Neural crest cell (in vitro differentiated cells): ENCODE measurements around the gene CYP17A1. TPM values are rescaled to one million over a fixed set of nuclear protein-coding genes. Genes with fewer than 3 reads are reported as not detected.

Source experiments
- DNase-seq: peaks from one replicate; pipeline ENCODE4 v3.0.0; 2021; ENCODE audit warnings: low read depth, mixed read lengths, low spot score
- H3K27ac Mint-ChIP-seq: one replicate; pipeline ENCODE4 v1.8.0; 2021; ENCODE audit warnings: mild to moderate bottlenecking, mixed read lengths; ENCODE audit not compliant: unreplicated experiment
- H3K27me3 Mint-ChIP-seq: 2 replicates; pipeline ENCODE4 v1.8.0; 2021; ENCODE audit warnings: low read depth, mild to moderate bottlenecking, mixed read lengths
- H3K36me3 Mint-ChIP-seq: 2 replicates; pipeline ENCODE4 v1.8.0; 2021; ENCODE audit warnings: low read depth, mild to moderate bottlenecking, mixed read lengths
- H3K4me1 Mint-ChIP-seq: 2 replicates; pipeline ENCODE4 v1.8.0; 2021; ENCODE audit warnings: mixed read lengths
- H3K4me3 Mint-ChIP-seq: one replicate; pipeline ENCODE4 v1.8.0; 2021; ENCODE audit warnings: mild to moderate bottlenecking, mixed read lengths
- H3K9me3 Mint-ChIP-seq: 2 replicates; pipeline ENCODE4 v1.8.0; 2021; ENCODE audit warnings: mixed read lengths
- CTCF ChIP-seq: fragments of 200-600 bp; sonication (generic); conservative IDR thresholded peaks from 2 replicates; pipeline ENCODE4 v1.5.0; 2021; ENCODE audit warnings: antibody characterized with exemption, mild to moderate bottlenecking
- total RNA-seq: library from RNA; stranded (reverse); gene quantifications from 2 replicates; pipeline ENCODE4 v1.2.1, GENCODE V29; 2021

CYP17A1 gene
- total RNA-seq, 1 donor from 2014 or later: not detected

- H3K27me3 Mint-ChIP-seq: no peaks in the 10 kb centered on the region
- H3K36me3 Mint-ChIP-seq: peaks cover 3% of the 10 kb centered on the region
- no peaks in the 10 kb centered on the region for H3K9me3 Mint-ChIP-seq
- no peak for TF ChIP-seq CTCF
- H3K27ac Mint-ChIP-seq: no peak overlapping the region
- H3K4me3 Mint-ChIP-seq: no peak overlapping the region
- DNase-seq: no peak
- peaks cover 19% of the 10 kb centered on the region for H3K4me1 Mint-ChIP-seq
Measured at GRCh38 chr10:102785818-102786217, 51.4 kb downstream of the CYP17A1 start.

GRCh38 chr10:102783568-102783967 lies 53.6 kb downstream of the CYP17A1 start:
- H3K27ac Mint-ChIP-seq: no peak overlapping the region
- DNase-seq: no peak
- H3K36me3 Mint-ChIP-seq: no peaks in the 10 kb centered on the region
- no peak for TF ChIP-seq CTCF
- H3K27me3 Mint-ChIP-seq: no peaks in the 10 kb centered on the region
- H3K4me3 Mint-ChIP-seq: no peak overlapping the region
- peaks cover 31% of the 10 kb centered on the region for H3K4me1 Mint-ChIP-seq
- H3K9me3 Mint-ChIP-seq: no peaks in the 10 kb centered on the region

- H3K27me3 Mint-ChIP-seq: no peaks in the 10 kb centered on the region
- no peak overlapping the region for H3K27ac Mint-ChIP-seq
- H3K4me1 Mint-ChIP-seq: peaks cover 37% of the 10 kb centered on the region
- H3K36me3 Mint-ChIP-seq: no peaks in the 10 kb centered on the region
- no peaks in the 10 kb centered on the region for H3K9me3 Mint-ChIP-seq
- TF ChIP-seq CTCF: no peak
- H3K4me3 Mint-ChIP-seq: no peak overlapping the region
- DNase-seq: no peak
Measured at GRCh38 chr10:102782673-102783551, 54.3 kb downstream of the CYP17A1 start.

DNA sequence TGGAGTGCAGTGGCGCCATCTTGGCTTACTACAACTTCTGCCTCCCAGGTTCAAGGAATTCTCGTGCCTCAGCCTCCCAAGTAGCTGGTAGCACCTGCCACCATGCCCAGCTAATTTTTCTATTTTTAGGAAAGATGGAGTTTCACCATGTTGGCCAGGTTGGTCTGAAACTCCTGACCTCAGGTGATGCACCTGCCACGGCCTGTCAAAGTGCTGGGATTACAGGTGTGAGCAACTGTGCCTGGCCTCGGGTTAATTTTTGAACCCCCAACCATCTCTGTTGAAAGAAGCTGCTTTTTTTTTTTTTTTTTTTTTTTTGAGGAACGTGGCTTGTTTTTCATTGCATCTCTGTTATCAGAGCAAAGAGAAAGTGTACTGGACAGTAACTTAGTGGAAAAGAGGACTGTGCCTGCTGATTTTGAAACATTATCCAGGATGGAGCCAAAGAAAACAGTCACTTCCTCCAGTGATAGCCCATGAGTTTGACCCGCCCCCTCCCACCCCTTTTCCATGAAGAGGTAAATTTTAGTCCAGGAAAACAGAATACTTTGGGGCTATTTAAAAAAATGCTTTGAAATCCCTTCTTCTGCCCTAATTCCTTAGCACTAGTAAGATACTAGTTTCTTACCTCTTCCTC lies 55.2 kb downstream of the CYP17A1 start:
- Mint-ChIP-seq H3K27ac (no peak overlapping the region), H3K4me3 (no peak overlapping the region), H3K36me3 (no peaks in the 10 kb centered on the region), H3K9me3 (no peaks in the 10 kb centered on the region), H3K27me3 (no peaks in the 10 kb centered on the region), H3K4me1 (peaks cover 43% of the 10 kb centered on the region)
- DNase-seq: no peak
- no peak for TF ChIP-seq CTCF

- DNase-seq: no peak
- TF ChIP-seq CTCF: no peak
- H3K27ac Mint-ChIP-seq: no peak overlapping the region
- H3K4me3 Mint-ChIP-seq: no peak overlapping the region
- no peaks in the 10 kb centered on the region for H3K9me3 Mint-ChIP-seq
- no peaks in the 10 kb centered on the region for H3K27me3 Mint-ChIP-seq
- no peaks in the 10 kb centered on the region for H3K36me3 Mint-ChIP-seq
- peaks cover 50% of the 10 kb centered on the region for H3K4me1 Mint-ChIP-seq
Measured at GRCh38 chr10:102781090-102781920, 55.9 kb downstream of the CYP17A1 start.
